HCT116 (cell line): ENCODE measurements around the gene AGAP1.

ENCODE experiments used
- CEBPB ChIP-seq: IDR thresholded peaks from 2 replicates; pipeline ENCODE4 v1.6.1; 2012; ENCODE audit warnings: low read depth
- EZH2 ChIP-seq: fragments of 200-600 bp; sonication (generic); IDR thresholded peaks from 2 replicates; pipeline ENCODE4 v1.6.1; 2017; ENCODE audit warnings: antibody characterized with exemption, mixed run types
- EZH2phosphoT487 ChIP-seq: fragments of 200-600 bp; IDR thresholded peaks from 2 replicates; pipeline ENCODE4 v1.6.1; 2018; ENCODE audit warnings: antibody characterized with exemption, borderline replicate concordance
- JUND ChIP-seq: IDR thresholded peaks from 2 replicates; pipeline ENCODE4 v1.6.1; 2012
- POLR2A ChIP-seq: IDR thresholded peaks from 2 replicates; pipeline ENCODE4 v1.7.0; 2011; ENCODE audit warnings: borderline replicate concordance; ENCODE audit not compliant: insufficient read depth, insufficient read length; ENCODE audit errors: extremely low read depth
- POLR2AphosphoS5 ChIP-seq: IDR thresholded peaks from 2 replicates; pipeline ENCODE4 v1.6.1; 2011; ENCODE audit warnings: mild to moderate bottlenecking, low read depth, low read length, moderate library complexity
- SRF ChIP-seq: IDR thresholded peaks from 2 replicates; pipeline ENCODE4 v1.6.1; 2012; ENCODE audit warnings: low read depth
- YY1 ChIP-seq: IDR thresholded peaks from 2 replicates; pipeline ENCODE4 v1.6.1; 2011; ENCODE audit warnings: low read length, low read depth, moderate library complexity, mild to moderate bottlenecking; ENCODE audit not compliant: insufficient replicate concordance; ENCODE audit errors: extremely low read depth
- ZNF274 ChIP-seq: fragments of 200-500 bp; sonication (Bioruptor generic); IDR thresholded peaks from 2 replicates; pipeline ENCODE4 v1.6.1; 2014; ENCODE audit warnings: mild to moderate bottlenecking, low read depth, low read length, inconsistent platforms
- TF ChIP-seq, protein P1 (sequence below), 3 experiments: fragments of 200-600 bp in 1 of 3; sonication (generic) in 1 of 3; IDR thresholded peaks in 2 of 3; conservative IDR thresholded peaks in 1 of 3; 2 replicates each; pipeline ENCODE4 v1.5.1; 2012 to 2017; ENCODE audit warnings: low read depth in 2 of 3, low read length in 2 of 3, antibody characterized with exemption in 1 of 3, borderline replicate concordance in 1 of 3, control low read depth in 1 of 3, mild to moderate bottlenecking in 1 of 3, mixed read lengths in 1 of 3, mixed run types in 1 of 3, moderate library complexity in 1 of 3; ENCODE audit not compliant: insufficient read depth in 1 of 3
- TF ChIP-seq, protein P2 (sequence below): IDR thresholded peaks from 2 replicates; pipeline ENCODE4 v1.6.1; 2012; ENCODE audit warnings: low read depth
- TF ChIP-seq, protein P3 (sequence below): IDR thresholded peaks from 2 replicates; pipeline ENCODE4 v1.6.1; 2012

DNA sequence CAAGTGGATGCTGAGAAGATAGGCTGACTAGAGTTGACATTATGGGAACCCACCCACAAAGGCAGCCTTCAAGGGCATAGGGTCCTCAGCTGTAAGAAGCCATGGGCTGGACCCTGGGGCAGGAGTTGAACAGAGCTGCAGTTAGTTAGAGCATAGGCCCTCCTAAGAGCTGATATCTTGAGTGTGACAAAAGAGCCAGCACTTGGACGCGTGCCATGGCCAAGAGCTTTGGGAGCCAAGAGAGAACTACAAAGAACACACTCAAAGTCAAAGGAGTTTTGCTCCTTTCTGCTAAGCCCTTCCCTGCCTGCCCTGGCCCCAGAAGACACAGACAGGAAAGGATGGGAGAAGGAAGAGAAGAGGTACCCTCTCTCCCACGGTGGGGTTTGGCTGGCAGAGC, 29.9 kb upstream of the AGAP1 start:
- TF ChIP-seq, protein P1, sequence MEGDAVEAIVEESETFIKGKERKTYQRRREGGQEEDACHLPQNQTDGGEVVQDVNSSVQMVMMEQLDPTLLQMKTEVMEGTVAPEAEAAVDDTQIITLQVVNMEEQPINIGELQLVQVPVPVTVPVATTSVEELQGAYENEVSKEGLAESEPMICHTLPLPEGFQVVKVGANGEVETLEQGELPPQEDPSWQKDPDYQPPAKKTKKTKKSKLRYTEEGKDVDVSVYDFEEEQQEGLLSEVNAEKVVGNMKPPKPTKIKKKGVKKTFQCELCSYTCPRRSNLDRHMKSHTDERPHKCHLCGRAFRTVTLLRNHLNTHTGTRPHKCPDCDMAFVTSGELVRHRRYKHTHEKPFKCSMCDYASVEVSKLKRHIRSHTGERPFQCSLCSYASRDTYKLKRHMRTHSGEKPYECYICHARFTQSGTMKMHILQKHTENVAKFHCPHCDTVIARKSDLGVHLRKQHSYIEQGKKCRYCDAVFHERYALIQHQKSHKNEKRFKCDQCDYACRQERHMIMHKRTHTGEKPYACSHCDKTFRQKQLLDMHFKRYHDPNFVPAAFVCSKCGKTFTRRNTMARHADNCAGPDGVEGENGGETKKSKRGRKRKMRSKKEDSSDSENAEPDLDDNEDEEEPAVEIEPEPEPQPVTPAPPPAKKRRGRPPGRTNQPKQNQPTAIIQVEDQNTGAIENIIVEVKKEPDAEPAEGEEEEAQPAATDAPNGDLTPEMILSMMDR (IDR thresholded peaks at IDR 0.05 in 2 of 3, conservative IDR thresholded peaks at IDR 0.05 in 1 of 3; ENCODE audit: borderline replicate concordance in 1 of 3, insufficient read depth in 1 of 3, low read depth in 2 of 3, low read length in 2 of 3) = no peak
- TF ChIP-seq YY1 (no peak), POLR2AphosphoS5 (no peak), JUND (no peak), EZH2 (no peak), POLR2A (no peak), CEBPB (no peak), EZH2phosphoT487 (no peak), ZNF274 (no peak), SRF (no peak)
- TF ChIP-seq, protein P2, sequence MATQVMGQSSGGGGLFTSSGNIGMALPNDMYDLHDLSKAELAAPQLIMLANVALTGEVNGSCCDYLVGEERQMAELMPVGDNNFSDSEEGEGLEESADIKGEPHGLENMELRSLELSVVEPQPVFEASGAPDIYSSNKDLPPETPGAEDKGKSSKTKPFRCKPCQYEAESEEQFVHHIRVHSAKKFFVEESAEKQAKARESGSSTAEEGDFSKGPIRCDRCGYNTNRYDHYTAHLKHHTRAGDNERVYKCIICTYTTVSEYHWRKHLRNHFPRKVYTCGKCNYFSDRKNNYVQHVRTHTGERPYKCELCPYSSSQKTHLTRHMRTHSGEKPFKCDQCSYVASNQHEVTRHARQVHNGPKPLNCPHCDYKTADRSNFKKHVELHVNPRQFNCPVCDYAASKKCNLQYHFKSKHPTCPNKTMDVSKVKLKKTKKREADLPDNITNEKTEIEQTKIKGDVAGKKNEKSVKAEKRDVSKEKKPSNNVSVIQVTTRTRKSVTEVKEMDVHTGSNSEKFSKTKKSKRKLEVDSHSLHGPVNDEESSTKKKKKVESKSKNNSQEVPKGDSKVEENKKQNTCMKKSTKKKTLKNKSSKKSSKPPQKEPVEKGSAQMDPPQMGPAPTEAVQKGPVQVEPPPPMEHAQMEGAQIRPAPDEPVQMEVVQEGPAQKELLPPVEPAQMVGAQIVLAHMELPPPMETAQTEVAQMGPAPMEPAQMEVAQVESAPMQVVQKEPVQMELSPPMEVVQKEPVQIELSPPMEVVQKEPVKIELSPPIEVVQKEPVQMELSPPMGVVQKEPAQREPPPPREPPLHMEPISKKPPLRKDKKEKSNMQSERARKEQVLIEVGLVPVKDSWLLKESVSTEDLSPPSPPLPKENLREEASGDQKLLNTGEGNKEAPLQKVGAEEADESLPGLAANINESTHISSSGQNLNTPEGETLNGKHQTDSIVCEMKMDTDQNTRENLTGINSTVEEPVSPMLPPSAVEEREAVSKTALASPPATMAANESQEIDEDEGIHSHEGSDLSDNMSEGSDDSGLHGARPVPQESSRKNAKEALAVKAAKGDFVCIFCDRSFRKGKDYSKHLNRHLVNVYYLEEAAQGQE = no peak
- TF ChIP-seq, protein P3, sequence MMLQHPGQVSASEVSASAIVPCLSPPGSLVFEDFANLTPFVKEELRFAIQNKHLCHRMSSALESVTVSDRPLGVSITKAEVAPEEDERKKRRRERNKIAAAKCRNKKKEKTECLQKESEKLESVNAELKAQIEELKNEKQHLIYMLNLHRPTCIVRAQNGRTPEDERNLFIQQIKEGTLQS = no peak
